NB4 (cell line): ENCODE data around the gene PTH2R.

ENCODE experiments used
- CTCF ChIP-seq: IDR thresholded peaks from one replicate; pipeline ENCODE4 v1.5.1; 2012; ENCODE audit warnings: low read depth, low read length
- POLR2A ChIP-seq: IDR thresholded peaks from 2 replicates; pipeline ENCODE4 v1.6.1; 2011; ENCODE audit warnings: mild to moderate bottlenecking; ENCODE audit not compliant: insufficient read length; ENCODE audit errors: extremely low read depth
- TF ChIP-seq, protein P1 (sequence below): IDR thresholded peaks from 2 replicates; pipeline ENCODE4 v1.6.1; 2011; ENCODE audit warnings: low read depth, low read length

- TF ChIP-seq CTCF (no peak), POLR2A (no peak)
- TF ChIP-seq, protein P1, sequence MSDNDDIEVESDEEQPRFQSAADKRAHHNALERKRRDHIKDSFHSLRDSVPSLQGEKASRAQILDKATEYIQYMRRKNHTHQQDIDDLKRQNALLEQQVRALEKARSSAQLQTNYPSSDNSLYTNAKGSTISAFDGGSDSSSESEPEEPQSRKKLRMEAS = no peak
Measured at GRCh38 chr2:208359632-208359986, 47.0 kb upstream of the PTH2R start.
